T-helper 9 cell (primary cell): ENCODE data around the gene C6orf120.

ENCODE experiments used
- DNase-seq: peaks from one replicate; pipeline ENCODE4 v3.0.0-alpha.2; 2020

Gene C6orf120

GRCh38 chr6:169725125-169726048 is 23.5 kb downstream of the C6orf120 start:
- DNase-seq, result no peak

GRCh38 chr6:169726049-169726400 is 24.1 kb downstream of the C6orf120 start:
- DNase-seq, result no peak

GRCh38 chr6:169726963-169727362 is 25.0 kb downstream of the C6orf120 start:
- DNase-seq, result no peak

- DNase-seq, result no peak
Measured at GRCh38 chr6:169729961-169730360, 28.0 kb downstream of the C6orf120 start.

GRCh38 chr6:169738204-169738975 is 36.5 kb downstream of the C6orf120 start:
- DNase-seq, result no peak

- DNase-seq, result no peak
Measured at GRCh38 chr6:169738976-169739529, 37.1 kb downstream of the C6orf120 start.

- no peak for DNase-seq
Measured at GRCh38 chr6:169741344-169741743, 39.4 kb downstream of the C6orf120 start.

GRCh38 chr6:169745405-169745804 is 43.5 kb downstream of the C6orf120 start:
- no peak for DNase-seq

GRCh38 chr6:169746556-169746955 is 44.6 kb downstream of the C6orf120 start:
- no peak for DNase-seq

GRCh38 chr6:169751242-169752073 is 49.5 kb downstream of the C6orf120 start, which contains the start of the genes DYNLT2 and ERMARD:
TSS of gene DYNLT2 (minus strand) at chr6:169751572. CDS start at chr6:169751458, 114 bp downstream.
TSS of gene ERMARD (plus strand) at chr6:169751622. CDS start at chr6:169751658, 36 bp downstream.
- DNase-seq, result peak; percentile 89

GRCh38 chr6:169752074-169752623 is 50.2 kb downstream of the C6orf120 start:
- no peak for DNase-seq
